ENCODE results near the gene TSPAN1. TPM values are rescaled to one million over a fixed set of nuclear protein-coding genes. Genes with fewer than 3 reads are reported as not detected.

Gene TSPAN1
- total and polyA plus RNA-seq, 2 of the 13 experiments (the other 11 are each of a cell fraction or from before 2014, with no cell fraction given): 1.7 to 2.9 TPM

- TF ChIP-seq ZNF121 (CRISPR knock-in tag; IDR thresholded peaks at IDR 0.05) (no peak), HIVEP1 (CRISPR knock-in tag; IDR thresholded peaks at IDR 0.05) (no peak), DNMT3B (CRISPR knock-in tag; conservative IDR thresholded peaks at IDR 0.05) (peak; percentile 45), ZFY (CRISPR knock-in tag; IDR thresholded peaks at IDR 0.05) (no peak), SNAI1 (CRISPR knock-in tag; IDR thresholded peaks at IDR 0.05; ENCODE audit: borderline replicate concordance) (peak; percentile 6; the same call in 1 of the 2 replicates), YY1 (IDR thresholded peaks at IDR 0.05; ENCODE audit: insufficient read depth, insufficient replicate concordance, low read depth, low read length) (no peak), ZNF841 (CRISPR knock-in tag; IDR thresholded peaks at IDR 0.05; ENCODE audit: borderline replicate concordance) (no peak), ZNF83 (CRISPR knock-in tag; IDR thresholded peaks at IDR 0.05; ENCODE audit: borderline replicate concordance) (no peak), MED13 (CRISPR knock-in tag; IDR thresholded peaks at IDR 0.05) (no peak), ZBTB1 (CRISPR knock-in tag; IDR thresholded peaks at IDR 0.05; ENCODE audit: borderline replicate concordance) (no peak), ZNF678 (CRISPR knock-in tag; IDR thresholded peaks at IDR 0.05) (no peak), ZNF576 (CRISPR knock-in tag; IDR thresholded peaks at IDR 0.05) (no peak), BORCS8-MEF2B (CRISPR knock-in tag; IDR thresholded peaks at IDR 0.05) (no peak), CBFB (CRISPR knock-in tag; IDR thresholded peaks at IDR 0.05) (no peak), KDM5A (IDR thresholded peaks at IDR 0.05; ENCODE audit: borderline replicate concordance, low read length) (no peak), TSC22D2 (CRISPR knock-in tag; IDR thresholded peaks at IDR 0.05; ENCODE audit: borderline replicate concordance) (no peak), HBP1 (CRISPR knock-in tag; IDR thresholded peaks at IDR 0.05; ENCODE audit: low read depth) (no peak), PHF20 (CRISPR knock-in tag; IDR thresholded peaks at IDR 0.05) (0 out of 2 replicates have a peak, but pooled peaks have one; percentile 4), ZNF232 (CRISPR knock-in tag; IDR thresholded peaks at IDR 0.05; ENCODE audit: borderline replicate concordance) (no peak), ZNF12 (CRISPR knock-in tag; IDR thresholded peaks at IDR 0.05) (no peak), MYPOP (CRISPR knock-in tag; IDR thresholded peaks at IDR 0.05) (no peak), KDM4B (CRISPR knock-in tag; IDR thresholded peaks at IDR 0.05) (no peak), ZNF770 (CRISPR knock-in tag; IDR thresholded peaks at IDR 0.05) (no peak), HOXA7 (CRISPR knock-in tag; IDR thresholded peaks at IDR 0.05) (no peak), ZHX1 (CRISPR knock-in tag; IDR thresholded peaks at IDR 0.05; ENCODE audit: low read depth) (no peak)
These were observed 41.7 kb upstream of the TSPAN1 start (continued) for GRCh38 chr1:46133181-46133658.

Measured in HepG2 (cell line).